ENCODE data around the gene COL9A3.

DNA sequence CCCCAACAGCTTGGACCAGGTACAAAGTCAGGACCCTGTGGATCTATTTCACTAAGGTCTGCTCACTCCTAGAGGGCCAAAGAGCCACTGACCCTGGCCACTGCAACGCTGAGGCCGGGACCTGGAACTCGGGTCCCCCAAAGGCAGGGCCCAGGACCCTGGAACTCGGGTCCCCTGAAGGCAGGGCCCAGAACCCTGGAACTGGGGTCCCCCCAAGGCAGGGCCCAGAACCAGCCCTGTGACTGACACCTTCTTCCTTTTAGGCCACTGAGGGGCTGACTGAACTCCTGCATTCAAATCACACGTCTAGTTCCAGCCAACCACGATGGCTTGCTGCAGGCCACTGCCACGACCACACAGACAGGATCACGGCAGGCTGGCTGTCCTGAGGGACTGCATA, 35.3 kb downstream of the COL9A3 start:
- TF ChIP-seq EZH2 (IDR thresholded peaks at IDR 0.05) (no peak), POLR2AphosphoS5 (IDR thresholded peaks at IDR 0.05; ENCODE audit: borderline replicate concordance, low read depth, low read length) (no peak), FOXP2 (optimal IDR thresholded peaks at IDR 0.05; ENCODE audit: control extremely low read depth, extremely low read length, insufficient read depth) (no peak)
